Kidney epithelial cell (primary cell): Measurements from ENCODE around the gene CCDC88C. TPM values are rescaled to one million over a fixed set of nuclear protein-coding genes. Genes with fewer than 3 reads are reported as not detected.
"Not testable (repeated sequence)": the region's sequence is repeated elsewhere in the genome, so short reads cannot be mapped to it uniquely, and the experiment has no call there.

Source experiments
- DNase-seq: peaks from one replicate; pipeline ENCODE4 v3.0.0-alpha.2; 2010; ENCODE audit warnings: low read depth
- H3K27me3 ChIP-seq: 2 replicates; pipeline ENCODE4 v1.6.0; 2011; ENCODE audit warnings: low read length; ENCODE audit not compliant: control insufficient read depth, insufficient read depth
- H3K36me3 ChIP-seq: 2 replicates; pipeline ENCODE4 v1.5.1; 2011; ENCODE audit warnings: low read length; ENCODE audit not compliant: control insufficient read depth, insufficient read depth
- H3K4me3 ChIP-seq: 2 replicates; pipeline ENCODE4 v1.5.1; 2011; ENCODE audit warnings: low read depth, mild to moderate bottlenecking, control low read depth, low read length
- total RNA-seq: library from RNA; depleted of rRNA; stranded (reverse); fragments of >200 nt; gene quantifications from 2 replicates; pipeline ENCODE4 v1.2.3, GENCODE V29; 2015
- TF ChIP-seq, protein P1 (sequence below): IDR thresholded peaks from 2 replicates; pipeline ENCODE4 v1.5.1; 2011; ENCODE audit warnings: mild to moderate bottlenecking, moderate library complexity, low read length, control low read depth, inconsistent platforms; ENCODE audit not compliant: insufficient read depth, poor library complexity, severe bottlenecking

Gene CCDC88C
- total RNA-seq, 1 donor from 2014 or later: 22.4 TPM

DNA sequence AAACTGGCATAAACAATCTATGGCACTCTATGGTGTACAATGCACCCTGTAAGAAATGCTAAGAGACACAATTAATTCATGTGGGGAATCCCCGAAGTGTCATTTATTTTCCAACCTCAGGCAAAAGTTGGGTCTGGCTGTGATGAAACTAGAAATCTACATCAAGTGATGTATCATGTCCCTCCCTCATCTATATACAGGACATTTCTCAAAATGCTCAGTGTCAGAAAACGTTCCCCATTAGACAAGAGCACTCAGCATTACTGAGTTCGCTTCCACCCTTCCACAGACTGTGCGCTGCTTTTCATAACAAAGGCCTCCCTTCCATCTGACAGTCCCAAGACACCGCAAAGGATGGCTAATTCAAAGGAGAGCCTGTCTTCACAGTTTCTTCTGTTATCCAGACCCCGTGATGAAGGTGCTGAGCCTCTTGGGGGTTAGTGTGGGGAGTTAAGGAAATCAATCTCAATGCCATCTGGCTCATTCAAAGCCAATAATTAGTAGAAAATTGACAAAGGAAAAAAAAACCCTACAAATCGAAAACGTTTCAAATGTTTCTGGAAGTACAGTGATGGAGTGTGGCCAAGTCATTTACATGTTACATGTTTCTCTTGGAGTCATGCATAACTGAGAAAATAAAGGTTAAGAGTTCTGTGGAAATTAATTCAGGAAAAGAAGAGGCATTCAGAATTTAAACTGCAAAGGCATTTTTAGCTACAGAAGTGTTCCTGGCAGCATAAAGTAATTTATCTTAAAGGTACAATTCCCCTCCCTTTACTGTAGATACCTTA, 7.5 kb downstream of the CCDC88C start:
- no peak for DNase-seq
- Histone ChIP-seq H3K27me3 (no peaks in the 10 kb centered on the region), H3K4me3 (no peak overlapping the region), H3K36me3 (no peaks in the 10 kb centered on the region)
- TF ChIP-seq, protein P1, sequence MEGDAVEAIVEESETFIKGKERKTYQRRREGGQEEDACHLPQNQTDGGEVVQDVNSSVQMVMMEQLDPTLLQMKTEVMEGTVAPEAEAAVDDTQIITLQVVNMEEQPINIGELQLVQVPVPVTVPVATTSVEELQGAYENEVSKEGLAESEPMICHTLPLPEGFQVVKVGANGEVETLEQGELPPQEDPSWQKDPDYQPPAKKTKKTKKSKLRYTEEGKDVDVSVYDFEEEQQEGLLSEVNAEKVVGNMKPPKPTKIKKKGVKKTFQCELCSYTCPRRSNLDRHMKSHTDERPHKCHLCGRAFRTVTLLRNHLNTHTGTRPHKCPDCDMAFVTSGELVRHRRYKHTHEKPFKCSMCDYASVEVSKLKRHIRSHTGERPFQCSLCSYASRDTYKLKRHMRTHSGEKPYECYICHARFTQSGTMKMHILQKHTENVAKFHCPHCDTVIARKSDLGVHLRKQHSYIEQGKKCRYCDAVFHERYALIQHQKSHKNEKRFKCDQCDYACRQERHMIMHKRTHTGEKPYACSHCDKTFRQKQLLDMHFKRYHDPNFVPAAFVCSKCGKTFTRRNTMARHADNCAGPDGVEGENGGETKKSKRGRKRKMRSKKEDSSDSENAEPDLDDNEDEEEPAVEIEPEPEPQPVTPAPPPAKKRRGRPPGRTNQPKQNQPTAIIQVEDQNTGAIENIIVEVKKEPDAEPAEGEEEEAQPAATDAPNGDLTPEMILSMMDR: no peak

DNA sequence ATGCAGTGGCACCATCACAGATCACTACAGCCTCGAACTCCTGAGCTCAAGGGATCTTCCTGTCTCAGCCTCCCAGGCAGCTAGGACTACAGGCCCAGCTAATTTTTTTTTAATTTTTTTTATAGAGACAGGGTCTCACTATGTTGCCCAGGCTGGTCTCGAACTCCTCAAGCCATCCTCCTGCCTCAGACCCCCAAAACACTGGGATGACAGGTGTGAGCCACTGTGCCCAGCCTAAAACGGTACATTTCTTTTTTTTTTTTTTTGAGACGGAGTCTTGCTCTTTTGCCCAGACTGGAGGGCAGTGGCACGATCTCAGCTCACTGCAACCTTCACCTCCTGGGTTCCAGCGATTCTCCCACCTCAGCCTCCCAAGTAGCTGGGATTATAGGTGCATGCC, 8.4 kb downstream of the CCDC88C start:
- not testable (repeated sequence) for DNase-seq, H3K36me3 ChIP-seq, H3K27me3 ChIP-seq

DNA sequence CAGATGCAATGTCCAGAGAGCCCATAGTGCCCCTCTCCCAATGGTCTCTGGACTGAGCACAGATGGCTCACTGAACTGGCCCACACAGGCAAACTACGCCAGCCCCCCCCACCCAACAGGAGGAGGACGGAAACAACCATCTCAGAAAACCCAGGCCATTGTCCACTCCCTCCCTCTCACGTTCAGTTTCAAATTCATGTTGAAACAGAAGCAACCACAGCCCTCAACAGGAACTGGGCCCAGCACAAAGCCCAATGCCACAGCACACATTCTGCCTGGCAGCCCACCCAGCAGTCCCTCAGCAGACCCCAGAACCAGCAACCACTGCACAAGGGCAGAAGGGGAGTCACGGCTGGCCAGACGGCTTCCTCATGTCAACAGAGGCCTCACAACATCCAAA, 10.6 kb downstream of the CCDC88C start:
- TF ChIP-seq, protein P1: no peak
- DNase-seq: no peak
- Histone ChIP-seq H3K4me3 (no peak overlapping the region), H3K36me3 (no peaks in the 10 kb centered on the region), H3K27me3 (no peaks in the 10 kb centered on the region)

More for the DNA sequence above, 8.4 kb downstream of the CCDC88C start:
- not testable (repeated sequence) for H3K4me3 ChIP-seq

DNA sequence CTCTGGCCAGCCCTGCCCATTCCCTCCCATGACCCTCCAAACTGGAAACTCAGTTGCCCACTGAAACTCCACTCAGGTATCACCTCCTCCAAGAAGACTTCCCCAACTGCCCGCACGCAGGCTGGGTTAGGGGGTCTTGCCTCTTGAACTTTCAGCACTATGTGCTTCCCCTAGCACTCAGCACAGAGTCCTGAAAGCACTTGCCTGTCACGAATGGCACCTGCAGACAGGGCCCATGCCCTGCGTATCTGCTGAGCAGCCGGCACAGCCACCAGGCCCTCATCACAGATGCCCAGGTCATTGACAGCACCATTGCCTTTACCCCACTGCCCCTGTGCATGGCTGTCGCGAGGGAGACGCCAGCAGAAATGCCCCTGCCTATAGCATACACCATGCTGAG, 11.2 kb downstream of the CCDC88C start:
- no peak for DNase-seq
- TF ChIP-seq, protein P1: no peak
- no peaks in the 10 kb centered on the region for H3K27me3 ChIP-seq
- H3K4me3 ChIP-seq: no peak overlapping the region
- no peaks in the 10 kb centered on the region for H3K36me3 ChIP-seq

DNA sequence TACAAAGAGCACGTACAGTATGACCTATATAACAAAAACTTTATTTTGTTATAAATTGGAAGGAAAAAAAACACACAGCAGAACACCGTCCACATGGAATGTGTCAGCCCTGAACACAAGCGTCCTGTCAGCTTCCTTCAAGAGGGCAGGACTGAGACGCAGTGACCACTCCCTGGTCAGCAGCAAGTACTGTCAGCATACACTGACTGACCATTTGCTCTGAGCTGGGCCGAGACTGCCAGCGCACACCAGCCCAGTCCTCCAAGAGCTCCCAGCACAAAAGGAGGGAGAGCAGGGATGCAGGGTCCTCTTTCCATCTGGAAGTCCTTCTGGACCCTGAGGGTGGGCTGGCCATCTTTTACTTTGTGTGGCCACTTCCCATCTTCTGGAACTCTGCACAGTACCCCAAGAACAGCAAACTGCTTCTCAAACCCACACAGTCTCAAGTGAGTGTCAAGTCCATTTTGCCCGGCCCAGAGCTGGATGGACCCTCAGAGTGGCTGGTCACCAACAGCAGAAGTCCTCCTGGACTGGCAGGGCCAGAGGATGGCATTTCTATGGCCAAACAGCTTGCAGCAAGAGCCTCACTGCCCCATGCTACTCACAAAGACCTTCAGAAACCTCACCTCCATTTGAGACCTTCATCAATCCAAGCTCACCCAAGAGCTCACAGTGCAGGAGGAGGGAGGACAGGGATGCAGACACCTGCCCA, 11.7 kb downstream of the CCDC88C start:
- DNase-seq: no peak
- TF ChIP-seq, protein P1: no peak
- Histone ChIP-seq H3K4me3 (no peak overlapping the region), H3K27me3 (no peaks in the 10 kb centered on the region), H3K36me3 (no peaks in the 10 kb centered on the region)

DNA sequence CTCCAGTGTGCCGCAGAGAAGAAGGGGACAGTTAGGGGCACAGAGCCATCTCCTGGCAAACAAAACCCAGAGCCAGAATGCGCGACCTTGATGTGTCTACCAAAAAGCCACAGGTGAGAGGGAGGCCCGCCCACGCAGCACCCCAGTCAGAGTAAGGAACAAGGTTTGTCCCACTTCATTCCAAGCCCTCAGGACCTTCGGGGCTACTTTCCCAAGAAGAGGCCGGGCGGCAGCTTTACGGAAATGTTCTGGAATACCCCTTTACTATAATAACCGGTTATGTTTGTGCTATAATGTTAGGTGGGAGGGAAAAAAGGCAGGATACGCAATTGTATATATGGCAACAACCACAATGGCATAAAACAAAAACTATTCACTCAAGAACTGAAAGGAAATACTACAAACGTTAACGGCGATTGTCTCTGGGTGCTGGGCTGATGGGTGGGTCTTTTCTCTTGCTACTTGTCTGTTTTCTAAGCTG, 12.3 kb downstream of the CCDC88C start:
- DNase-seq: no peak
- no peaks in the 10 kb centered on the region for H3K27me3 ChIP-seq
- TF ChIP-seq, protein P1: no peak
- no peak overlapping the region for H3K4me3 ChIP-seq
- no peaks in the 10 kb centered on the region for H3K36me3 ChIP-seq
